IPS DF 6.9 (cell line): ENCODE data around the gene SLIT3.

Experiments
- DNase-seq: peaks from one replicate; pipeline ENCODE4 v3.0.0-alpha.2; 2013; ENCODE audit warnings: low read depth, low spot score
- H3K27ac ChIP-seq: one replicate; pipeline ENCODE4 v1.5.1; 2013; ENCODE audit warnings: low read length, control low read depth
- H3K27me3 ChIP-seq: 2 replicates; pipeline ENCODE4 v1.6.1; 2013; ENCODE audit warnings: mild to moderate bottlenecking, low read length; ENCODE audit not compliant: control insufficient read depth, insufficient read depth
- H3K36me3 ChIP-seq: 2 replicates; pipeline ENCODE4 v1.6.1; 2013; ENCODE audit warnings: low read length; ENCODE audit not compliant: control insufficient read depth, insufficient read depth
- H3K4me1 ChIP-seq: 2 replicates; pipeline ENCODE4 v1.6.1; 2013; ENCODE audit warnings: low read length; ENCODE audit not compliant: control insufficient read depth, insufficient read depth
- H3K4me3 ChIP-seq: 2 replicates; pipeline ENCODE4 v1.5.1; 2013; ENCODE audit warnings: mild to moderate bottlenecking, low read length
- H3K9me3 ChIP-seq: 2 replicates; pipeline ENCODE4 v1.6.1; 2013; ENCODE audit warnings: low read length, inconsistent platforms; ENCODE audit not compliant: control insufficient read depth, insufficient read depth
- WGBS: extraction: QIAGEN DNeasy Blood & Tissue Kit; methylation state at CpG from one replicate; pipeline ENCODE4 v1.1.7; 2013; ENCODE audit warnings: mixed read lengths, missing lambda C conversion rate; ENCODE audit not compliant: insufficient read length, insufficient coverage; 5-methylcytosine and 5-hydroxymethylcytosine counted together

SLIT3 gene

GRCh38 chr5:169072233-169072632, 228.7 kb downstream of the SLIT3 start:
- no peak for DNase-seq
- no peak overlapping the region for H3K4me3 ChIP-seq
- H3K36me3 ChIP-seq, result no peaks in the 10 kb centered on the region
- H3K4me1 ChIP-seq, result 0 out of 2 replicates have a peak, but pooled peaks cover 1% of the 10 kb centered on the region
- no peaks in the 10 kb centered on the region for H3K27me3 ChIP-seq
- no peaks in the 10 kb centered on the region for H3K9me3 ChIP-seq
- no peak overlapping the region for H3K27ac ChIP-seq

DNA sequence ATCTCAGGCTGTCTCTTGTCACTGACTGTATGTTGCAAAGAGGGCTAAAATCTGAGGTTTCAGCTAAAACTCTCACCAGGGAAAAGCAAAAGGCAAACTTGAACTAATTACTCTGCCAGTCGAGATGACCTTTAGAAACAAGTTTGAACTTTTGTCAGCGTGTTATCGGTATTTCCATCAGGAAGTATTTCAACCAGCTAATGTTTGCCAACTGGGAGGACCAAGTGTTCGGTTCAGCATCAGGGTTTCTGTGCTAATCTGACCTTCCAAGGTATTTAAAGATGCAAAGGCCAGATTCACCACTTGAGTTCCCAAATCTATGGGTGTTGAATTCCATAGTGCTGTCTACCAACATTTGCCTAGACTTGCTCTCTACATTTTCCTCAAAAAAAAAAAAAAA, 230.5 kb downstream of the SLIT3 start:
- no peaks in the 10 kb centered on the region for H3K36me3 ChIP-seq
- H3K27ac ChIP-seq, result no peak overlapping the region
- H3K9me3 ChIP-seq, result no peaks in the 10 kb centered on the region
- peaks cover 3% of the 10 kb centered on the region; the same call in 1 of the 2 replicates for H3K4me1 ChIP-seq
- no CpG with 5 or more reads among the region's 4 CpGs for WGBS
- no peak overlapping the region for H3K4me3 ChIP-seq
- H3K27me3 ChIP-seq, result no peaks in the 10 kb centered on the region
- no peak for DNase-seq

DNA sequence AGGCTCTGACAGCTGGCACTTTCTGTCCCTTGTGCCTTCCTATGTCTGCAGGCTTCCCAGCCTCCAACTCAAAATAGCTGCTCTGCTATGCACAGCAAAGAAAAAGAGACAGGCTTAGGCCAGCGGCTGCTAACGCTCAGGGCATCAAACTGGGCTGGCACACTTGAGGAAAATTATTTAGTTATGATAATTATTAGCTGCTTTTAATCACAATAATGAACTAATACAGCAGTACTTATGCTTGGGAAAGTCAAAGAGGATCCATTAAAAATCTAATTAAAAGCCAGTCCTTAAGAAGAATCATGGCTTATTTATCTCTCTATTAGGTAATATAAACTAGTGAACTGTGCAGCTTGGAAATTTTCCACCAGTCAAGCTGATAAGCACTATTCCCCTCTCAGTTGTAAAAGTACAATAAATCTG, 233.2 kb downstream of the SLIT3 start:
- Histone ChIP-seq H3K4me3 (no peak overlapping the region), H3K36me3 (no peaks in the 10 kb centered on the region), H3K4me1 (peaks cover 6% of the 10 kb centered on the region), H3K27me3 (no peaks in the 10 kb centered on the region), H3K9me3 (no peaks in the 10 kb centered on the region), H3K27ac (no peak overlapping the region)
- WGBS, result no CpG with 5 or more reads among the region's 2 CpGs
- no peak for DNase-seq

- Histone ChIP-seq H3K36me3 (no peaks in the 10 kb centered on the region), H3K4me1 (peaks cover 6% of the 10 kb centered on the region), H3K9me3 (no peaks in the 10 kb centered on the region), H3K27ac (no peak overlapping the region), H3K27me3 (no peaks in the 10 kb centered on the region), H3K4me3 (no peak overlapping the region)
- DNase-seq, result no peak
- no CpG with 5 or more reads among the region's 5 CpGs for WGBS
Measured at GRCh38 chr5:169065400-169065799, 235.5 kb downstream of the SLIT3 start.

- Histone ChIP-seq H3K27ac (no peak overlapping the region), H3K4me3 (no peak overlapping the region), H3K4me1 (peaks cover 6% of the 10 kb centered on the region), H3K9me3 (no peaks in the 10 kb centered on the region), H3K27me3 (no peaks in the 10 kb centered on the region), H3K36me3 (no peaks in the 10 kb centered on the region)
- WGBS, result no CpG with 5 or more reads among the region's 3 CpGs
- no peak for DNase-seq
Measured at GRCh38 chr5:169064093-169064492, 236.8 kb downstream of the SLIT3 start.

DNA sequence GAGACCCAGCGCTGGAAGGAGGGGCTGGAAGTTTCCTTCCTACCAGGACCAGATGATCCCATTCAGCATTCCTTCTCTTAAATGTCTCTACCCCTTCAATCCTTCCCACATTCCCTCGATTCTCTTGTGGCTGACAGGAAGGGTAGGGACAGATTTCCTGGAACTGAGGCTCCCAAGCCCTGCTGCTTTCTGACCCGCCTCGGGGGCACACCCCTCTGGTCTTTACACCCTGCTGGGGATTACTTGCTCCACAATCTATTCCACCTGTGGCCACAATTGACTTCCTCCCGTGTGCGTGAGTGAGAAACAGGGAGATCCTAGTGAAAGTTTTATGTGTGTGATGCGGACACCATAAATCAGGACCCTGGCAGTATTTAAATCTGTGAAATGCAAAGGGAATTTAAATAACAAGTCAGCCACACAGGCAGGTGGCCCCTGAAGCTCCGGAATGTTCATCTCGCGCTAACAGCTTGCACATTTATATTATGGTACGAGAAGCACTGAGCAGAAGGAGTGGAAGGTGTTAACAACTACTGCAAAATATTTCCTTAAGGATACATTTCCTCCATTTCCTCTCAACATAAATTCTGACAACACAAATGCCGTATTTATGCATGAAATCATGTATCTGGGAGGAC, 237.5 kb downstream of the SLIT3 start:
- no peaks in the 10 kb centered on the region for H3K9me3 ChIP-seq
- no peaks in the 10 kb centered on the region for H3K27me3 ChIP-seq
- no CpG with 5 or more reads among the region's 12 CpGs for WGBS
- peaks cover 6% of the 10 kb centered on the region for H3K4me1 ChIP-seq
- no peak for DNase-seq
- no peaks in the 10 kb centered on the region for H3K36me3 ChIP-seq
- no peak overlapping the region for H3K4me3 ChIP-seq
- H3K27ac ChIP-seq, result no peak overlapping the region

DNA sequence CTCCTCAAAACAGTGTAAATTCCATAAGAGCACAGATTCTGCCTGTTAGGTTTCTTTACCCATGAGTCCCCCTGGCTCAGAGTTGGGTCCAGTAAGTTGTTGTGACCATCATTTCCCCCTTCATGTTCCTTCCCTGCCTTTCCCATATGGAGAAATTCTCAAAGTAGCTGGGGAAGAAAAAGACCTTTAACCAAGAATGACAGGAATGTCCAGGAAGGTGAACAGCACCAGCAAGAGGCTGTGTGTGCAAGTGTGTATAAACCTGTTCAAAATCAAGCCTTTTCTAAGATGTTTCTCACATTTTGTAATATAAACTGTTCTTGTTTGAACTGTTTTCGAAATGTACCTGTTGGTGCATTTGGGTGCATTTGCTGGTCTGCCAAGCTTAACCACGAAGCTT, 238.2 kb downstream of the SLIT3 start:
- WGBS, result no CpG with 5 or more reads among the region's 2 CpGs
- H3K4me3 ChIP-seq, result no peak overlapping the region

GRCh38 chr5:169054506-169054905, 246.4 kb downstream of the SLIT3 start:
- Histone ChIP-seq H3K27ac (no peak overlapping the region), H3K27me3 (no peaks in the 10 kb centered on the region), H3K4me1 (peaks cover 1% of the 10 kb centered on the region; the same call in 1 of the 2 replicates), H3K36me3 (no peaks in the 10 kb centered on the region), H3K9me3 (no peaks in the 10 kb centered on the region), H3K4me3 (no peak overlapping the region)
- DNase-seq, result no peak
- no CpG with 5 or more reads among the region's 8 CpGs for WGBS

More for the DNA sequence above, 238.2 kb downstream of the SLIT3 start:
- H3K27ac ChIP-seq, result no peak overlapping the region
- H3K27me3 ChIP-seq, result no peaks in the 10 kb centered on the region
- H3K4me1 ChIP-seq, result peaks cover 6% of the 10 kb centered on the region
- no peak for DNase-seq
- no peaks in the 10 kb centered on the region for H3K36me3 ChIP-seq
- H3K9me3 ChIP-seq, result no peaks in the 10 kb centered on the region

GRCh38 chr5:169052207-169052606, 248.7 kb downstream of the SLIT3 start:
- no peaks in the 10 kb centered on the region for H3K9me3 ChIP-seq
- no peak for DNase-seq
- H3K4me1 ChIP-seq, result peaks cover 1% of the 10 kb centered on the region; the same call in 1 of the 2 replicates
- H3K27me3 ChIP-seq, result no peaks in the 10 kb centered on the region
- H3K4me3 ChIP-seq, result no peak overlapping the region
- H3K36me3 ChIP-seq, result no peaks in the 10 kb centered on the region
- no peak overlapping the region for H3K27ac ChIP-seq
- no CpG with 5 or more reads among the region's 3 CpGs for WGBS

GRCh38 chr5:169051351-169051750, 249.6 kb downstream of the SLIT3 start:
- no peak for DNase-seq
- Histone ChIP-seq H3K4me1 (peaks cover 1% of the 10 kb centered on the region; the same call in 1 of the 2 replicates), H3K9me3 (no peaks in the 10 kb centered on the region), H3K4me3 (no peak overlapping the region), H3K36me3 (no peaks in the 10 kb centered on the region), H3K27ac (no peak overlapping the region), H3K27me3 (no peaks in the 10 kb centered on the region)

DNA sequence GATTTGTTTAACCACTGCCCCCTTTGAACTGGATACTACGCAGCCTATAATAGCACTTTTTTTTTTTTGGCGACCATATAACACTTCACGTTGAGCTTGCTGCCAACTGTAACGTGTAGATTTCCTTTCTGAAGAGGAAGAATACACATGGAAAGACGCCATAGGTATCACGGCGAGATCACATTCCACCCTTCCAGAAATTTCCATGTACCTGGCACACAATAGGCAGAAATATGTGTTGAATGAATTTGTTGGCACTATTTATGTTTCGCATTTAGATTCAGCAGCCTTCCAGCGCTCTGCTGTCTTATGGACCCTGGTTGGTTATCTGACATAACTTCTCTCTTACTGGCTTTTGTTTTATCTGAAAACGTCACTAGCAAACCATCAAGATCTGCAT, 250.3 kb downstream of the SLIT3 start:
- WGBS, result no CpG with 5 or more reads among the region's 10 CpGs
- H3K36me3 ChIP-seq, result no peaks in the 10 kb centered on the region
- peaks cover 1% of the 10 kb centered on the region; the same call in 1 of the 2 replicates for H3K4me1 ChIP-seq
- DNase-seq, result no peak
- no peak overlapping the region for H3K27ac ChIP-seq
- no peak overlapping the region for H3K4me3 ChIP-seq
- H3K9me3 ChIP-seq, result no peaks in the 10 kb centered on the region
- H3K27me3 ChIP-seq, result no peaks in the 10 kb centered on the region
